Smooth muscle cell (in vitro differentiated cells): ENCODE data around the gene TBC1D16. TPM values are rescaled to one million over a fixed set of nuclear protein-coding genes. Genes with fewer than 3 reads are reported as not detected.
A peak's percentile ranks its signal among the peaks of the same experiment; 100 is the strongest.

Experiments
- DNase-seq: peaks from one replicate; lab custom pipeline; 2025; ENCODE audit not compliant: unreplicated experiment; lab: John Stamatoyannopoulos, UW
- H2AFZ ChIP-seq: fragments of 200-600 bp; sonication (generic); 2 replicates; pipeline ENCODE4 v1.6.0; 2016; ENCODE audit warnings: antibody characterized with exemption, low read depth, mild to moderate bottlenecking
- H3F3A ChIP-seq: fragments of 200-600 bp; sonication (generic); 2 replicates; pipeline ENCODE4 v1.6.0; 2017; ENCODE audit warnings: antibody characterized with exemption, low read depth
- H3K27ac ChIP-seq: fragments of 200-600 bp; sonication (generic); 2 replicates; pipeline ENCODE4 v1.5.1; 2016; ENCODE audit warnings: low read depth, mild to moderate bottlenecking
- H3K27me3 ChIP-seq: fragments of 200-600 bp; sonication (generic); 2 replicates; pipeline ENCODE4 v1.6.1; 2016; ENCODE audit warnings: low read depth, mild to moderate bottlenecking
- H3K36me3 ChIP-seq: fragments of 200-600 bp; sonication (generic); 2 replicates; pipeline ENCODE4 v1.5.1; 2016; ENCODE audit warnings: low read depth
- H3K4me1 ChIP-seq: fragments of 200-600 bp; sonication (generic); 2 replicates; pipeline ENCODE4 v1.5.1; 2016; ENCODE audit warnings: low read depth
- H3K4me2 ChIP-seq: fragments of 200-600 bp; sonication (generic); 2 replicates; pipeline ENCODE4 v1.6.0; 2016; ENCODE audit warnings: mild to moderate bottlenecking
- H3K4me3 ChIP-seq: fragments of 200-600 bp; sonication (generic); 2 replicates; pipeline ENCODE4 v1.5.1; 2016; ENCODE audit warnings: mild to moderate bottlenecking
- H3K79me2 ChIP-seq: fragments of 200-600 bp; sonication (generic); 2 replicates; pipeline ENCODE4 v1.6.0; 2016; ENCODE audit warnings: low read depth, mild to moderate bottlenecking
- H3K9ac ChIP-seq: fragments of 200-600 bp; sonication (generic); 2 replicates; pipeline ENCODE4 v1.6.0; 2016; ENCODE audit warnings: low read depth
- H3K9me3 ChIP-seq: fragments of 200-600 bp; sonication (generic); replicated peaks from 2 replicates; pipeline ENCODE4 v1.5.1; 2016; ENCODE audit warnings: low read depth
- H4K20me1 ChIP-seq: fragments of 200-600 bp; sonication (generic); 2 replicates; pipeline ENCODE4 v1.6.0; 2016; ENCODE audit warnings: low read depth
- WGBS: methylation state at CpG from one replicate; pipeline ENCODE4 v1.1.7; 2016; ENCODE audit warnings: low lambda C conversion rate; 5-methylcytosine and 5-hydroxymethylcytosine counted together
- polyA plus RNA-seq: library from polyadenylated mRNA; unstranded; fragments of >200 nt; fragmentation: Nextera tagmentation; extraction: Ambion mirVana; gene quantifications from 2 replicates; pipeline ENCODE4 v1.2.1, GENCODE V29; 2016
- total RNA-seq: library from RNA; depleted of rRNA; stranded (reverse); fragments of >200 nt; gene quantifications from 2 replicates; pipeline ENCODE4 v1.2.3, GENCODE V29; 2014
- TF ChIP-seq, protein P1 (sequence below): fragments of 200-600 bp; sonication (generic); IDR thresholded peaks from 2 replicates; pipeline ENCODE4 v1.5.1; 2017; ENCODE audit warnings: borderline replicate concordance, mild to moderate bottlenecking, antibody characterized with exemption; ENCODE audit not compliant: insufficient read depth, poor library complexity, severe bottlenecking

Gene TBC1D16
- total and polyA plus RNA-seq, 2 experiments from 2014 or later: 17.4 to 24.6 TPM

DNA sequence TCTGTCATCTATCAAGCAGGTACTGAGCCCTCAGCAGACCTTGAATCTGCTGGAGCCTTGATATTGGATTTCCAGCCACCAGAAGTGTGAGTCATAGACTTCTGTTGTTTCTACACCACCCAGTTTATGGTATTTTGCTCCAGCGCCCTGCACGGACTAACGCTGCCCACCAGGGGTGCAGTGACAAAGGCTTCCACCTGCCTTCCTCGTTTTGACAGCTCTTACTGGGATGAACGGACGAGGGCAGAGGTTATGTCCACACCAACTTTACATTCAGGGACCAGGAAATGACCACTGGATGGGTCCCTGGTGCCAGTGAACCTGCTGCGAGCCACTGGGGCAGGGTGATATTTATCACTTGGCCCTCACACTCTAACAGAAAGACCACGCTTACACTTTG lies 129.8 kb downstream of the TBC1D16 start:
- no peaks in the 10 kb centered on the region for H3K79me2 ChIP-seq
- H3K36me3 ChIP-seq: no peaks in the 10 kb centered on the region
- no peaks in the 10 kb centered on the region for H3F3A ChIP-seq
- H3K9me3 ChIP-seq: no peaks in the 10 kb centered on the region
- no peaks in the 10 kb centered on the region for H3K4me1 ChIP-seq
- 78% methylated on average over 8 of the region's 8 CpGs for WGBS
- no peaks in the 10 kb centered on the region for H4K20me1 ChIP-seq
- H2AFZ ChIP-seq: no peak overlapping the region
- no peak overlapping the region for H3K4me3 ChIP-seq
- no peak for DNase-seq
- no peak overlapping the region for H3K9ac ChIP-seq
- H3K27me3 ChIP-seq: peaks cover 4% of the 10 kb centered on the region
- no peak overlapping the region for H3K27ac ChIP-seq
- TF ChIP-seq, protein P1, sequence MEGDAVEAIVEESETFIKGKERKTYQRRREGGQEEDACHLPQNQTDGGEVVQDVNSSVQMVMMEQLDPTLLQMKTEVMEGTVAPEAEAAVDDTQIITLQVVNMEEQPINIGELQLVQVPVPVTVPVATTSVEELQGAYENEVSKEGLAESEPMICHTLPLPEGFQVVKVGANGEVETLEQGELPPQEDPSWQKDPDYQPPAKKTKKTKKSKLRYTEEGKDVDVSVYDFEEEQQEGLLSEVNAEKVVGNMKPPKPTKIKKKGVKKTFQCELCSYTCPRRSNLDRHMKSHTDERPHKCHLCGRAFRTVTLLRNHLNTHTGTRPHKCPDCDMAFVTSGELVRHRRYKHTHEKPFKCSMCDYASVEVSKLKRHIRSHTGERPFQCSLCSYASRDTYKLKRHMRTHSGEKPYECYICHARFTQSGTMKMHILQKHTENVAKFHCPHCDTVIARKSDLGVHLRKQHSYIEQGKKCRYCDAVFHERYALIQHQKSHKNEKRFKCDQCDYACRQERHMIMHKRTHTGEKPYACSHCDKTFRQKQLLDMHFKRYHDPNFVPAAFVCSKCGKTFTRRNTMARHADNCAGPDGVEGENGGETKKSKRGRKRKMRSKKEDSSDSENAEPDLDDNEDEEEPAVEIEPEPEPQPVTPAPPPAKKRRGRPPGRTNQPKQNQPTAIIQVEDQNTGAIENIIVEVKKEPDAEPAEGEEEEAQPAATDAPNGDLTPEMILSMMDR: peak; percentile 5
- H3K4me2 ChIP-seq: no peak overlapping the region

DNA sequence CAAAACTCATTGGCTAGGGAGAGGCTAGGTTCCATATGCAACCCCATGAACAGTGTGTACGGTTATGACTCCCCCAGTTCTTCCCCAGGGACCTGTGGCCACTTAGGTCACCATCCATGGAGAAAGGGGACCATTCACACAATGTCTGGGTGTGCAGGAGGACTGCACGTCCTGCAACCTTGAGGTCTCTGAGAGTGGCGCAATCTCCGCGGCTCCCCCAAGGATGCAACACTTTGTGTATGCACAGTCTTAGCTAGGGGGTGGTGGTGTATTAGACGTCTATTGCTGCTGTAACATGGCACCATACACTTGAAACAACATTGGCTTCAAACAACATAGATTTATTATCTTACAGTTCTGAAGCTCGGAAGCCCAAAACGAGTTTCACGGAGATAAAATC lies 130.8 kb downstream of the TBC1D16 start:
- H3K27ac ChIP-seq: no peak overlapping the region
- peaks cover 4% of the 10 kb centered on the region for H3K27me3 ChIP-seq
- no peaks in the 10 kb centered on the region for H3K4me1 ChIP-seq
- H2AFZ ChIP-seq: no peak overlapping the region
- DNase-seq: no peak
- 84% methylated on average over 9 of the region's 9 CpGs for WGBS
- H3F3A ChIP-seq: no peaks in the 10 kb centered on the region
- H3K79me2 ChIP-seq: no peaks in the 10 kb centered on the region
- H3K9me3 ChIP-seq: no peaks in the 10 kb centered on the region
- H3K4me3 ChIP-seq: no peak overlapping the region
- H3K9ac ChIP-seq: no peak overlapping the region
- H3K36me3 ChIP-seq: no peaks in the 10 kb centered on the region
- no peaks in the 10 kb centered on the region for H4K20me1 ChIP-seq
- TF ChIP-seq, protein P1: no peak
- no peak overlapping the region for H3K4me2 ChIP-seq

DNA sequence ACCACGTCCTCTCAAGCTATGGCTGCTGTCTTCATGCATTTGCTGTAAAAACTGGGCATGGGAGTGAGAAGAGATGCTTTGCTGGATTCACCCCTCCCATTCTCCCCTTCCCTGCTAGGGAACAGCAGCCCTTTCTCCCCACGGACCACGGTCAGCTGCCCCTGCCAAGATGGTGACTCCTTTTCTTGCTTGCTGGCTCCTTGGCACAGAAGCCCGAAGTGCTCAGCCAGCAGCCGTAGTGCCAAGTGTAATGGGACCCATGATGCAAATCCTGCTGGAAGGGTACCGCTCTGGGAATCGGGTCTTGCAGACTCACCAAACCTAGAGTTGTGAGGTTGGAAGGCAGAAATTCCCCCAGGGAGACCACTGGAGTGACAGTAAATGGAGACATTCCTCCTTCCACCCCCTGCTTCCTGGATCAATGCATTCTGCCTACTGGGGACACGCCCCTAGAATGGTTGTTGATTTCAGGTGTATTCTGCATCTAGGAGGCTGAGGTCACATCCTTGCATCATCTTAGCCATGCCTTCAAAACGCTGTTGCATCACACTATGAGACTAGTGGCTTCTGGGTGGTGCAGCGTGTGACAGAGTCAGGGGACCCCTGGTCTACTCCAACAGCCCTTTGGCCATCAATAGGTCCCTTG lies 133.4 kb downstream of the TBC1D16 start:
- Histone ChIP-seq H3K4me3 (no peak overlapping the region), H3K27ac (no peak overlapping the region), H3K36me3 (no peaks in the 10 kb centered on the region), H3K4me1 (no peaks in the 10 kb centered on the region), H4K20me1 (no peaks in the 10 kb centered on the region), H3K27me3 (peaks cover 4% of the 10 kb centered on the region), H3K4me2 (no peak overlapping the region), H3K9me3 (no peaks in the 10 kb centered on the region), H2AFZ (no peak overlapping the region), H3K79me2 (no peaks in the 10 kb centered on the region), H3K9ac (no peak overlapping the region), H3F3A (no peaks in the 10 kb centered on the region)
- TF ChIP-seq, protein P1: no peak
- no peak for DNase-seq
- WGBS: 84% methylated on average over 10 of the region's 10 CpGs

DNA sequence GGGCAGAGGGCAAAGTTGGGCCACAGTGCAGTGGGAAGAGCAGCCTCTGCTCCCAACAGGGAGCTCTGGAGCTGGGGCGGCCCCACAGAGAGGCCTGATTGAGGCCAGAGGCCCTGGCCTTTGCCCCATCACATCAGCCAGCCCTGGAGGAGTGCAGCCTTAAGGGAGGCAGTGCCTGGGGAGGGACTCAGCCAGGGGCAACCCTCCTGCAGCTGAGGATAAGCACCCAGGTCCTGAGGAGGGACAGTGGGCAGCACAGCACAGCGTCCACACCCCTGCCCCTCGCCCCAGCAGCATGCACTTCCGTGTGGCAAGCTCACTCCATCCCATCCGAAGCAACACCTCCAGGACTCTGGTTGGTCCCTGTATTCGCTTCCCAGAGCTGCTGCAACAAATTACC lies 134.5 kb downstream of the TBC1D16 start:
- no peak overlapping the region for H3K4me3 ChIP-seq
- H2AFZ ChIP-seq: no peak overlapping the region
- TF ChIP-seq, protein P1: no peak
- H3K27ac ChIP-seq: no peak overlapping the region
- no peaks in the 10 kb centered on the region for H3K9me3 ChIP-seq
- H3K9ac ChIP-seq: no peak overlapping the region
- DNase-seq: no peak
- H3K36me3 ChIP-seq: no peaks in the 10 kb centered on the region
- H3K4me2 ChIP-seq: no peak overlapping the region
- H3K79me2 ChIP-seq: no peaks in the 10 kb centered on the region
- peaks cover 4% of the 10 kb centered on the region for H3K27me3 ChIP-seq
- no peaks in the 10 kb centered on the region for H3F3A ChIP-seq
- 82% methylated on average over 6 of the region's 6 CpGs for WGBS
- H3K4me1 ChIP-seq: no peaks in the 10 kb centered on the region
- no peaks in the 10 kb centered on the region for H4K20me1 ChIP-seq
